Measurements from ENCODE around the gene TAX1BP1.
"Not testable (repeated sequence)": the region's sequence is repeated elsewhere in the genome, so short reads cannot be mapped to it uniquely, and the experiment has no call there.

The TAX1BP1 gene

GRCh38 chr7:27840313-27840712 lies 100.4 kb downstream of the TAX1BP1 start:
- Histone ChIP-seq H3K4me1 (ENCODE audit: control insufficient read depth, insufficient read depth, low read length) (peaks cover 6% of the 10 kb centered on the region), H3K36me3 (ENCODE audit: control insufficient read depth, insufficient read depth, low read length) (no peaks in the 10 kb centered on the region), H3K27me3 (ENCODE audit: control insufficient read depth, insufficient read depth, low read length) (no peaks in the 10 kb centered on the region), H3K27ac (ENCODE audit: low read depth, low read length) (no peak overlapping the region), H3K4me3 (ENCODE audit: low read length) (no peak overlapping the region), H3K9ac (ENCODE audit: low read length) (no peak overlapping the region)

- no peak overlapping the region for H3K27ac ChIP-seq (ENCODE audit: low read depth, low read length)
- peaks cover 4% of the 10 kb centered on the region for H3K4me1 ChIP-seq (ENCODE audit: control insufficient read depth, insufficient read depth, low read length)
- no peaks in the 10 kb centered on the region for H3K36me3 ChIP-seq (ENCODE audit: control insufficient read depth, insufficient read depth, low read length)
- H3K9ac ChIP-seq (ENCODE audit: low read length) = no peak overlapping the region
- no peak overlapping the region for H3K4me3 ChIP-seq (ENCODE audit: low read length)
- H3K27me3 ChIP-seq (ENCODE audit: control insufficient read depth, insufficient read depth, low read length) = no peaks in the 10 kb centered on the region
These were observed 100.9 kb downstream of the TAX1BP1 start for GRCh38 chr7:27840760-27841364.

- Histone ChIP-seq H3K27me3 (ENCODE audit: control insufficient read depth, insufficient read depth, low read length) (no peaks in the 10 kb centered on the region), H3K36me3 (ENCODE audit: control insufficient read depth, insufficient read depth, low read length) (no peaks in the 10 kb centered on the region), H3K9ac (ENCODE audit: low read length) (no peak overlapping the region), H3K4me3 (ENCODE audit: low read length) (no peak overlapping the region), H3K4me1 (ENCODE audit: control insufficient read depth, insufficient read depth, low read length) (peaks cover 4% of the 10 kb centered on the region), H3K27ac (ENCODE audit: low read depth, low read length) (no peak overlapping the region)
These were observed 102.2 kb downstream of the TAX1BP1 start for GRCh38 chr7:27842094-27842692.

- Histone ChIP-seq H3K4me1 (ENCODE audit: control insufficient read depth, insufficient read depth, low read length) (peaks cover 4% of the 10 kb centered on the region), H3K4me3 (ENCODE audit: low read length) (no peak overlapping the region), H3K9ac (ENCODE audit: low read length) (no peak overlapping the region), H3K27ac (ENCODE audit: low read depth, low read length) (no peak overlapping the region), H3K27me3 (ENCODE audit: control insufficient read depth, insufficient read depth, low read length) (no peaks in the 10 kb centered on the region), H3K36me3 (ENCODE audit: control insufficient read depth, insufficient read depth, low read length) (no peaks in the 10 kb centered on the region)
These were observed 102.9 kb downstream of the TAX1BP1 start for GRCh38 chr7:27842851-27843250.

GRCh38 chr7:27843584-27844305 lies 103.8 kb downstream of the TAX1BP1 start:
- Histone ChIP-seq H3K4me3 (ENCODE audit: low read length) (no peak overlapping the region), H3K36me3 (ENCODE audit: control insufficient read depth, insufficient read depth, low read length) (no peaks in the 10 kb centered on the region), H3K27ac (ENCODE audit: low read depth, low read length) (no peak overlapping the region), H3K27me3 (ENCODE audit: control insufficient read depth, insufficient read depth, low read length) (no peaks in the 10 kb centered on the region), H3K9ac (ENCODE audit: low read length) (no peak overlapping the region), H3K4me1 (ENCODE audit: control insufficient read depth, insufficient read depth, low read length) (peaks cover 4% of the 10 kb centered on the region)

GRCh38 chr7:27846388-27846787 lies 106.4 kb downstream of the TAX1BP1 start:
- Histone ChIP-seq H3K4me3 (ENCODE audit: low read length) (no peak overlapping the region), H3K27ac (ENCODE audit: low read depth, low read length) (no peak overlapping the region), H3K27me3 (ENCODE audit: control insufficient read depth, insufficient read depth, low read length) (no peaks in the 10 kb centered on the region), H3K9ac (ENCODE audit: low read length) (no peak overlapping the region), H3K36me3 (ENCODE audit: control insufficient read depth, insufficient read depth, low read length) (no peaks in the 10 kb centered on the region), H3K4me1 (ENCODE audit: control insufficient read depth, insufficient read depth, low read length) (peaks cover 4% of the 10 kb centered on the region)

GRCh38 chr7:27850531-27850930 lies 110.6 kb downstream of the TAX1BP1 start:
- Histone ChIP-seq H3K27me3 (ENCODE audit: control insufficient read depth, insufficient read depth, low read length) (no peaks in the 10 kb centered on the region), H3K4me3 (ENCODE audit: low read length) (no peak overlapping the region), H3K27ac (ENCODE audit: low read depth, low read length) (no peak overlapping the region), H3K36me3 (ENCODE audit: control insufficient read depth, insufficient read depth, low read length) (no peaks in the 10 kb centered on the region), H3K9ac (ENCODE audit: low read length) (no peak overlapping the region), H3K4me1 (ENCODE audit: control insufficient read depth, insufficient read depth, low read length) (no peaks in the 10 kb centered on the region)

GRCh38 chr7:27856703-27857485 lies 116.9 kb downstream of the TAX1BP1 start:
- H3K4me1 ChIP-seq (ENCODE audit: control insufficient read depth, insufficient read depth, low read length); H3K27me3 ChIP-seq (ENCODE audit: control insufficient read depth, insufficient read depth, low read length); H3K36me3 ChIP-seq (ENCODE audit: control insufficient read depth, insufficient read depth, low read length); H3K9ac ChIP-seq (ENCODE audit: low read length); H3K27ac ChIP-seq (ENCODE audit: low read depth, low read length); H3K4me3 ChIP-seq (ENCODE audit: low read length): not testable (repeated sequence)

GRCh38 chr7:27860800-27861199 lies 120.8 kb downstream of the TAX1BP1 start:
- H3K4me3 ChIP-seq (ENCODE audit: low read length) = no peak overlapping the region
- no peak overlapping the region for H3K9ac ChIP-seq (ENCODE audit: low read length)
- no peak overlapping the region for H3K27ac ChIP-seq (ENCODE audit: low read depth, low read length)
- no peaks in the 10 kb centered on the region for H3K4me1 ChIP-seq (ENCODE audit: control insufficient read depth, insufficient read depth, low read length)
- H3K27me3 ChIP-seq (ENCODE audit: control insufficient read depth, insufficient read depth, low read length) = no peaks in the 10 kb centered on the region
- H3K36me3 ChIP-seq (ENCODE audit: control insufficient read depth, insufficient read depth, low read length) = no peaks in the 10 kb centered on the region

- Histone ChIP-seq H3K27ac (ENCODE audit: low read depth, low read length) (no peak overlapping the region), H3K36me3 (ENCODE audit: control insufficient read depth, insufficient read depth, low read length) (no peaks in the 10 kb centered on the region), H3K4me3 (ENCODE audit: low read length) (no peak overlapping the region), H3K27me3 (ENCODE audit: control insufficient read depth, insufficient read depth, low read length) (no peaks in the 10 kb centered on the region), H3K4me1 (ENCODE audit: control insufficient read depth, insufficient read depth, low read length) (no peaks in the 10 kb centered on the region), H3K9ac (ENCODE audit: low read length) (no peak overlapping the region)
These were observed 121.8 kb downstream of the TAX1BP1 start for GRCh38 chr7:27861747-27862146.

- no peaks in the 10 kb centered on the region for H3K36me3 ChIP-seq (ENCODE audit: control insufficient read depth, insufficient read depth, low read length)
- H3K27ac ChIP-seq (ENCODE audit: low read depth, low read length) = no peak overlapping the region
- H3K4me1 ChIP-seq (ENCODE audit: control insufficient read depth, insufficient read depth, low read length) = no peaks in the 10 kb centered on the region
- no peaks in the 10 kb centered on the region for H3K27me3 ChIP-seq (ENCODE audit: control insufficient read depth, insufficient read depth, low read length)
- no peak overlapping the region for H3K4me3 ChIP-seq (ENCODE audit: low read length)
- H3K9ac ChIP-seq (ENCODE audit: low read length) = no peak overlapping the region
These were observed 123.9 kb downstream of the TAX1BP1 start for GRCh38 chr7:27863880-27864279.

- no peaks in the 10 kb centered on the region for H3K36me3 ChIP-seq (ENCODE audit: control insufficient read depth, insufficient read depth, low read length)
- H3K4me3 ChIP-seq (ENCODE audit: low read length) = no peak overlapping the region
- no peak overlapping the region for H3K9ac ChIP-seq (ENCODE audit: low read length)
- no peak overlapping the region for H3K27ac ChIP-seq (ENCODE audit: low read depth, low read length)
- H3K4me1 ChIP-seq (ENCODE audit: control insufficient read depth, insufficient read depth, low read length) = no peaks in the 10 kb centered on the region
- no peaks in the 10 kb centered on the region for H3K27me3 ChIP-seq (ENCODE audit: control insufficient read depth, insufficient read depth, low read length)
These were observed 126.3 kb downstream of the TAX1BP1 start for GRCh38 chr7:27866256-27866655.
